Ishikawa (cell line): ENCODE data around the gene MCU.

Source experiments
- CEBPB ChIP-seq: IDR thresholded peaks from 2 replicates; pipeline ENCODE4 v1.6.1; 2012
- CREB1 ChIP-seq: IDR thresholded peaks from 2 replicates; pipeline ENCODE4 v1.6.1; 2012; ENCODE audit warnings: low read depth
- EGR1 ChIP-seq: IDR thresholded peaks from 2 replicates; pipeline ENCODE4 v1.6.1; 2012
- EP300 ChIP-seq: IDR thresholded peaks from 2 replicates; pipeline ENCODE4 v1.6.1; 2012; ENCODE audit warnings: borderline replicate concordance
- FOXM1 ChIP-seq: IDR thresholded peaks from 2 replicates; pipeline ENCODE4 v1.6.1; 2012; ENCODE audit warnings: low read depth, borderline replicate concordance
- MAX ChIP-seq: IDR thresholded peaks from 2 replicates; pipeline ENCODE4 v1.6.1; 2012
- NFIC ChIP-seq: IDR thresholded peaks from 2 replicates; pipeline ENCODE4 v1.6.1; 2012
- RAD21 ChIP-seq: IDR thresholded peaks from 2 replicates; pipeline ENCODE4 v1.6.1; 2012; ENCODE audit warnings: low read depth
- REST ChIP-seq: IDR thresholded peaks from 2 replicates; pipeline ENCODE4 v1.6.1; 2012; ENCODE audit warnings: low read depth, mild to moderate bottlenecking
- TAF1 ChIP-seq: IDR thresholded peaks from 2 replicates; pipeline ENCODE4 v1.6.1; 2012; ENCODE audit warnings: low read depth, mild to moderate bottlenecking
- TCF12 ChIP-seq: IDR thresholded peaks from 2 replicates; pipeline ENCODE4 v1.6.1; 2012; ENCODE audit warnings: low read depth
- YY1 ChIP-seq: IDR thresholded peaks from 2 replicates; pipeline ENCODE4 v1.6.1; 2012; ENCODE audit warnings: low read depth
- ZBTB7A ChIP-seq: IDR thresholded peaks from 2 replicates; pipeline ENCODE4 v1.6.1; 2012; ENCODE audit warnings: low read depth

GRCh38 chr10:72842164-72842563 is 150.2 kb downstream of the MCU start:
- TF ChIP-seq EP300 (no peak), CEBPB (no peak), MAX (no peak), TCF12 (no peak), RAD21 (no peak), REST (no peak), ZBTB7A (no peak), FOXM1 (no peak), TAF1 (no peak), CREB1 (no peak), EGR1 (no peak), NFIC (no peak), YY1 (no peak)
